Endodermal cell (in vitro differentiated cells): ENCODE measurements around the gene AFF3. TPM values are rescaled to one million over a fixed set of nuclear protein-coding genes. Genes with fewer than 3 reads are reported as not detected.

Experiments
- DNase-seq: peaks from one replicate; pipeline ENCODE4 v3.0.0-alpha.2; 2017
- H3K27ac ChIP-seq: 2 replicates; pipeline ENCODE4 v1.5.1; 2013; ENCODE audit warnings: mild to moderate bottlenecking, low read depth, low read length, moderate library complexity
- H3K27me3 ChIP-seq: 2 replicates; pipeline ENCODE4 v1.6.1; 2013; ENCODE audit warnings: mild to moderate bottlenecking, low read length, moderate library complexity; ENCODE audit not compliant: insufficient read depth, control insufficient read depth, poor library complexity, severe bottlenecking
- H3K36me3 ChIP-seq: 2 replicates; pipeline ENCODE4 v1.7.0; 2013; ENCODE audit warnings: mild to moderate bottlenecking, low read length, moderate library complexity; ENCODE audit not compliant: control insufficient read depth, insufficient read depth
- H3K4me1 ChIP-seq: one replicate; pipeline ENCODE4 v1.7.0; 2013; ENCODE audit warnings: low read length; ENCODE audit not compliant: control insufficient read depth, insufficient read depth
- H3K4me3 ChIP-seq: 2 replicates; pipeline ENCODE4 v1.5.1; 2013; ENCODE audit warnings: mild to moderate bottlenecking, low read length, moderate library complexity
- H3K9ac ChIP-seq: 2 replicates; pipeline ENCODE4 v1.6.1; 2013; ENCODE audit warnings: mild to moderate bottlenecking, low read length, moderate library complexity; ENCODE audit not compliant: poor library complexity, severe bottlenecking; ENCODE audit errors: extremely low read depth
- H3K9me3 ChIP-seq: 2 replicates; pipeline ENCODE4 v1.6.1; 2013; ENCODE audit warnings: mild to moderate bottlenecking, low read length, moderate library complexity; ENCODE audit not compliant: control insufficient read depth
- H3K27ac Mint-ChIP-seq: 2 replicates; pipeline ENCODE4 v1.8.0; 2020; ENCODE audit warnings: mixed read lengths
- H3K27me3 Mint-ChIP-seq: 2 replicates; pipeline ENCODE4 v1.8.0; 2021; ENCODE audit warnings: mild to moderate bottlenecking, mixed read lengths; ENCODE audit not compliant: insufficient read depth
- H3K36me3 Mint-ChIP-seq: 2 replicates; pipeline ENCODE4 v1.8.0; 2020; ENCODE audit warnings: low read depth, mixed read lengths
- H3K4me1 Mint-ChIP-seq: 2 replicates; pipeline ENCODE4 v1.8.0; 2020; ENCODE audit warnings: mixed read lengths
- H3K4me3 Mint-ChIP-seq: 2 replicates; pipeline ENCODE4 v1.8.0; 2020; ENCODE audit warnings: mild to moderate bottlenecking, moderate library complexity, mixed read lengths
- H3K9me3 Mint-ChIP-seq: 2 replicates; pipeline ENCODE4 v1.8.0; 2020; ENCODE audit warnings: mild to moderate bottlenecking, mixed read lengths
- WGBS, 2 experiments: methylation state at CpG; one replicate each; pipeline versions ENCODE4 v1.1.5 to v1.1.7; 2013; ENCODE audit warnings: missing lambda C conversion rate in 2 of 2, mixed read lengths in 1 of 2; ENCODE audit not compliant: insufficient coverage in 1 of 2, insufficient read length in 1 of 2; 5-methylcytosine and 5-hydroxymethylcytosine counted together
- total RNA-seq, 2 donors: library from RNA; stranded (reverse); fragmentation: NEBNext Ultra II Directional in 1 of 2; extraction: Animal tissue kit (Norgen Biotek cat#: 25700) in 1 of 2; gene quantifications; 2 replicates in 1 of 2; 3 replicates in 1 of 2; pipeline ENCODE4 v1.2.1, GENCODE V29; 2021
- TF ChIP-seq, protein P1 (sequence below): fragments of 200-600 bp; sonication (generic); conservative IDR thresholded peaks from 2 replicates; pipeline ENCODE4 v1.5.0; 2021; ENCODE audit warnings: antibody characterized with exemption, mild to moderate bottlenecking

Gene AFF3
- total RNA-seq, 2 donors from 2014 or later = 0.62 to 0.73 TPM

- no peak overlapping the region for H3K27ac ChIP-seq
- H3K4me1 Mint-ChIP-seq = no peaks in the 10 kb centered on the region
- no peaks in the 10 kb centered on the region for H3K36me3 ChIP-seq
- peaks cover 41% of the 10 kb centered on the region for H3K27me3 Mint-ChIP-seq
- no peaks in the 10 kb centered on the region for H3K9me3 ChIP-seq
- no peaks in the 10 kb centered on the region for H3K36me3 Mint-ChIP-seq
- peaks cover 8% of the 10 kb centered on the region for H3K27me3 ChIP-seq
- H3K4me1 ChIP-seq = no peaks in the 10 kb centered on the region
- DNase-seq = no peak
- H3K27ac Mint-ChIP-seq = no peak overlapping the region
- no peak overlapping the region for H3K9ac ChIP-seq
- H3K9me3 Mint-ChIP-seq = no peaks in the 10 kb centered on the region
- H3K4me3 Mint-ChIP-seq = no peak overlapping the region
- WGBS, 2 experiments = 79 to 98% methylated on average over 4 of the region's 4 CpGs
- TF ChIP-seq, protein P1, sequence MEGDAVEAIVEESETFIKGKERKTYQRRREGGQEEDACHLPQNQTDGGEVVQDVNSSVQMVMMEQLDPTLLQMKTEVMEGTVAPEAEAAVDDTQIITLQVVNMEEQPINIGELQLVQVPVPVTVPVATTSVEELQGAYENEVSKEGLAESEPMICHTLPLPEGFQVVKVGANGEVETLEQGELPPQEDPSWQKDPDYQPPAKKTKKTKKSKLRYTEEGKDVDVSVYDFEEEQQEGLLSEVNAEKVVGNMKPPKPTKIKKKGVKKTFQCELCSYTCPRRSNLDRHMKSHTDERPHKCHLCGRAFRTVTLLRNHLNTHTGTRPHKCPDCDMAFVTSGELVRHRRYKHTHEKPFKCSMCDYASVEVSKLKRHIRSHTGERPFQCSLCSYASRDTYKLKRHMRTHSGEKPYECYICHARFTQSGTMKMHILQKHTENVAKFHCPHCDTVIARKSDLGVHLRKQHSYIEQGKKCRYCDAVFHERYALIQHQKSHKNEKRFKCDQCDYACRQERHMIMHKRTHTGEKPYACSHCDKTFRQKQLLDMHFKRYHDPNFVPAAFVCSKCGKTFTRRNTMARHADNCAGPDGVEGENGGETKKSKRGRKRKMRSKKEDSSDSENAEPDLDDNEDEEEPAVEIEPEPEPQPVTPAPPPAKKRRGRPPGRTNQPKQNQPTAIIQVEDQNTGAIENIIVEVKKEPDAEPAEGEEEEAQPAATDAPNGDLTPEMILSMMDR = no peak
- H3K4me3 ChIP-seq = no peak overlapping the region
Observed at GRCh38 chr2:100070078-100070477, 72.3 kb downstream of the AFF3 start.

DNA sequence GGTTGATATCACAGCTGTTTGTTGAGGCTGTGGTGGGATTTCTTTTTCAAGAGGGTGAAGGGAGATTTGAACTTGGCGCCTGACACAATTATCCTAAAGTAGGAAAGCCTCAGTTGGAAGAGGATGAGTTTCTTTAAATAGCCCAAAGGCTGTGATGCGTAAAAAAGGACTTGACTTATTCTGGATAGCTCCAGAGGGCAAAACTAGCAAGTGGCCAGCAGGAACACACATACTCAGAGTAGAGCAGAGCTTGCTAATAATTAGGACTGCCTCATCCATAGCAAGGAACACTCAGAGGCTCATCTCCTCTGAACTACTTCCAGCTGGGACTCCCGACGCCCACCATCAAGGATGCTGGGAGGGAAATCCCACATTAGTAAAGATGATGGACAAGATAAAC, 74.0 kb downstream of the AFF3 start:
- no peak for DNase-seq
- H3K36me3 Mint-ChIP-seq = no peaks in the 10 kb centered on the region
- peaks cover 26% of the 10 kb centered on the region for H3K27me3 Mint-ChIP-seq
- Histone ChIP-seq H3K9me3 (no peaks in the 10 kb centered on the region), H3K27me3 (peaks cover 8% of the 10 kb centered on the region), H3K36me3 (no peaks in the 10 kb centered on the region), H3K4me3 (no peak overlapping the region), H3K4me1 (no peaks in the 10 kb centered on the region), H3K9ac (no peak overlapping the region), H3K27ac (no peak overlapping the region)
- H3K9me3 Mint-ChIP-seq = peaks cover 6% of the 10 kb centered on the region
- TF ChIP-seq, protein P1 = no peak
- no peak overlapping the region for H3K27ac Mint-ChIP-seq
- 85 to 93% methylated on average over 2 to 4 of the region's 4 CpGs for WGBS, 2 experiments
- H3K4me3 Mint-ChIP-seq = no peak overlapping the region
- H3K4me1 Mint-ChIP-seq = no peaks in the 10 kb centered on the region

- no peaks in the 10 kb centered on the region for H3K36me3 Mint-ChIP-seq
- no peak overlapping the region for H3K4me3 Mint-ChIP-seq
- no peaks in the 10 kb centered on the region for H3K36me3 ChIP-seq
- H3K27ac Mint-ChIP-seq = no peak overlapping the region
- no peak for DNase-seq
- no peaks in the 10 kb centered on the region for H3K9me3 ChIP-seq
- H3K4me1 ChIP-seq = no peaks in the 10 kb centered on the region
- no peaks in the 10 kb centered on the region for H3K4me1 Mint-ChIP-seq
- H3K27ac ChIP-seq = no peak overlapping the region
- H3K9ac ChIP-seq = no peak overlapping the region
- peaks cover 8% of the 10 kb centered on the region for H3K27me3 ChIP-seq
- H3K27me3 Mint-ChIP-seq = peaks cover 20% of the 10 kb centered on the region
- WGBS, 2 experiments = 94 to 98% methylated on average over 6 of the region's 6 CpGs
- H3K9me3 Mint-ChIP-seq = peaks cover 7% of the 10 kb centered on the region
- TF ChIP-seq, protein P1 = no peak
- H3K4me3 ChIP-seq = no peak overlapping the region
Observed at GRCh38 chr2:100067784-100068183, 74.6 kb downstream of the AFF3 start.
